CD4-positive, alpha-beta T cell treated with Interferon alpha-2 for 1 hour (primary cell): ENCODE results near the gene TIAM2.
"Not testable (repeated sequence)": the region's sequence is repeated elsewhere in the genome, so short reads cannot be mapped to it uniquely, and the experiment has no call there.

Experiments used
- DNase-seq, 2 donors: peaks; one replicate each; pipeline ENCODE4 v3.0.0-alpha.2; 2020 to 2022

The TIAM2 gene

GRCh38 chr6:154995254-154996015 is at the start of gene TIAM2:
TIAM2 (plus strand) TSS chr6:154995315; CDS start chr6:155129224, 133,909 bp downstream.
- no peak for DNase-seq

- DNase-seq, result peak in 1 of 2 donors; percentile 0
These were observed 44.2 kb upstream of the TIAM2 start for GRCh38 chr6:154950979-154951344.

DNA sequence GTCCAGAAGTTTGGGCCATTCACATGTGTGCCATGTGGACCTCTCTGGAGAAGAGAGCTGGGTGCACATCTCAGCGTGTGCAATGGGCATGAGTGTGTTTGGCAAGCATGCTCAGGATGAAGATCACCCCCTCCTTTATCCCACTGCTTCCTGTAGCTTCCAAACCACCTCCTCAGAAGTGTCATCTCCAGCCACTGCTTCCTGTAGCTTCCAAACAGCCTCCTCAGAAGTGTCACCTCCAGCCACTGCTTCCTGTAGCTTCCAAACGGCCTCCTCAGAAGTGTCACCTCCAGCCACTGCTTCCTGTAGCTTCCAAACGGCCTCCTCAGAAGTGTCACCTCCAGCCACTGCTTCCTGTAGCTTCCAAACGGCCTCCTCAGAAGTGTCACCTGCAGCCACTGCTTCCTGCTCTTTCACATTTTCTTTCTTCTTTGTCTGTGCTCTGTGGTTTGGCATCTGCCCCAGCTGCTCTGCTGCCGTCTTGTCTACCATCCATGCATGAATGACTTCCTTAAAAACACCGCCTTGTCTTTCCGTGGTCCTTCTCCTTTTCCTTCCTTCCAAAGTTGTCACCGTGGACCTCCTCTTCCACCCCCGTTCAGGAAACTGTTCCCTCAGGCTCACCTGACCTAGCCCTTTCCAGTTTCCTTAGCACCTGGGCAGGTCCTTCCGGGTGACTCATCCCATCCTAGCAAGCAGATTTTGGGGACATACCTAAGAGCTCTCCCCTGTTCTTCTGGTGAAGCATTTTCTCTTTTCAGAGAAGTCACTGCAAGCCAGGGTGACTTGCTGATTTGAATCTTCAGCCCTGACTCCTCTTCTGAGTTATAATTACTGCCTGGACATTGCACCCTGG is 43.5 kb upstream of the TIAM2 start:
- DNase-seq, result peak; percentile 9 to 39

- no peak for DNase-seq
These were observed 41.5 kb upstream of the TIAM2 start for GRCh38 chr6:154953644-154954043.

GRCh38 chr6:154954347-154954746 is 40.8 kb upstream of the TIAM2 start:
- DNase-seq, result no peak

- DNase-seq, result no peak
These were observed 38.2 kb upstream of the TIAM2 start for GRCh38 chr6:154956771-154957522.

DNA sequence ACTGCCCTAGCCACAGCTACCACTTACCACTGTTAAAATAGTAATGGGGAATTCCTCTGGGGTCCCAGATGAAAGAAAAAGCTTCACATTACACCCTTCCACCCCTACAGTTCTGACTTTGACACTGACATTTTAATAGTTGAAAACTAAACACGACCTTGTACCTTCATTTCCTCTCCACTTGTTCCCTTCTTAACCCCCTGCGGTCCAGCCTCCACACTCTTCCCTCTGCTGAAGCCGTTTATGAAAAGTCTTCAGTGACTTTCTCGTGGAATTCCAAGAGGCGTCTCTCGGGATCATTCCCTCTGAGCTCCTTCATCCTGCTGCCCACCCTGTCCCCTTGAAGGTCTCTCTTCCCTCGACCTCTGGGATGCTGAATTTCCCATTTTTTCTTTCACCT is 36.6 kb upstream of the TIAM2 start:
- no peak for DNase-seq

GRCh38 chr6:154960299-154960843 is 34.7 kb upstream of the TIAM2 start:
- DNase-seq, result no peak

DNA sequence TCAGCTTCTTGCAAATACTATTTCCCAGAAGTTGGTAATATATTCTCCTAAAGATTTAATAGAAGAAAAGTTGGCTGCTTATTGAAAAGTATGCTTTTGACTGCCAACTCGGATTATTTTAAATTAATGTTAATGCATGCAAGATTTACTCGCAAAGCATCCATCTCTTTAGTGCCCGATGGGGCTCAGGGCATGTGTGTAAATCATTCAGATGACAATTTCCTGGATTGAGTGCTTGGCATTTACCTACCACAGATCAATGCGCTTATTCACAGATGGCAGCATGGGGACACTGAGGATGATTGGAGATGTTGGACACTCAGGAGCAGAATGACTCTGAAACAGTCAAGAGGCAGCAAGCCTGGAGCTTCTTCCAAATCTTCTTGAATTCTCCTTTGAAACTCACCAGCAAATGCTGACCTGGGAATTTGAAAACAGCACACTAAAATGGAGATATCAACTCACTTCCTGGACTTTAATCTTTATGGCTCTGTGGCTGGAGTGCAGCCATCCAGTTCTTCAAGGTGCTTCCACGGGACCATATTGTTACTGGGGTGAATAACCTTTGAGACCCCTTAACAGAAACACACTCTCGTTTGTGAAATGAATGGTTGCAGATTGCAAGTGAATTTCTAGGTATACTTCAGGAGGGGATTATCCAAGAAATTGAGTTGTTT is 34.1 kb upstream of the TIAM2 start:
- DNase-seq, result no peak

GRCh38 chr6:154962753-154963152 is 32.4 kb upstream of the TIAM2 start:
- DNase-seq, result no peak

- DNase-seq, result not testable (repeated sequence)
These were observed 28.9 kb upstream of the TIAM2 start for GRCh38 chr6:154966065-154966770.

GRCh38 chr6:154969796-154970195 is 25.3 kb upstream of the TIAM2 start:
- no peak for DNase-seq

DNA sequence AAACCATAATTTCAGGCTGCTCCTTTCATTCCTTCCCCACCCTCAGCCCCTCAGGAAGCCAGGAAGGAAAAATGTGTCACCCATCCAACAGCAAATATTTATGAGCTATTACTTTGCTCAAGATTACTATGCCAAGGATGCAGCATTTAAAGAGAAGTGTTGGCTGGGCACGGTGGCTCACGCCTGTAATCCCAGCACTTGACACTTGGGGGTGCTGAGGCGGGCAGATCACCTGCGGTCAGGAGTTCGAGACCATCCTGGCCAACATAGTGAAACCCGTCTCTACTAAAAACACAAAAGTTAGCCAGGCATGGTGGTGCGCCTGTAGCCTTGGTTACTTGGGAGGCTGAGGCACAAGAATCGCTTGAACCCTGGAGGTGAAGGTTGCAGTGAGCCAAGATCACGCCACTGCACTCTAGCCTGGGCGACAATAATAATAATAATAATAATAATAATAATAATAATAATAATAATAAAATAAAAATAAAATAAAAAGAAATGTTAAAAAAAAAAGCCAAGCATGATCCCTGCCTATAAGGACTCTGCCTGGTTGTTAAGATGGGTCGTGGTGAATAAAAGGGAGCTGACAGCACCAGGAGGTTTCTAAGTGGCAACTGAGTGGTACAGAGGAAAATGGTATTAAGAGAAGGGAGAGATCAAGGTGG is 20.5 kb upstream of the TIAM2 start:
- DNase-seq, result no peak

GRCh38 chr6:154977588-154977987 is 17.5 kb upstream of the TIAM2 start:
- no peak for DNase-seq

DNA sequence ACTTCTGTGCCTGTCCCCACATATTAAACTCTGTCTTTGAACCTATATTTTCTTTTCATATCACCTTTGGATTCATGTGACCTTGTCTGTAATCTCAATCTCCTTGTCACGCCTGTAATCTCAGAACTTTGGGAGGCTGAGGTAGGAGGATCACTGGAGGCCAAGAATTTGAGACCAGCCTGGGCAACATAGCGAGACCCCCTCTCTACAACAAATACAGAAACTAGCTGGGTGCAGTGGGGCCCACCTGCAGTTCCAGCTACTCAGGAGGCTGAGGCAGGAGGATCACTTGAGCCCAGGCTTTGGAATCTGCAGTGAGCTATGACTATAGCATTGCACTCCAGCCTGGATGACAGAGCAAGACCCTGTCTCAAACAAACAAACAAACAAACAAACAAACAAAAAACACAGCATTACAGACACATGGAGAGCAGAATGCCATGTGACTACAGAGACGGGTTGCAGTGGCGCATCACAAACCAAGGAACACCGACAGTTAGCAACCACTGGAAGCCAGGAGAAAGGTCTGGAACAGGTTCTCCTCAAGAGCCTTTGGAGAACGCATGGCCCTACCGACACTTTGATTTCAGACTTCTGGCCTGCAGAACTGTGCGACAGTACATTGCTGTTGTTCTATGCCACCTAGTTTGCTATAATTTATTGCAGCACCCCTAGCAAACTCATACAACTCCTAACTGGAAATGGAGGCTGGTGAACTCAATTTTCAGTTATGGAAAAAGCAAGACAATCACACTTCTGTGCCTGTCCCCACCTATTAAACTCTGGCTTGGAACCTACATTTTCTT is 14.6 kb upstream of the TIAM2 start:
- DNase-seq, result no peak

- no peak for DNase-seq
These were observed 13.8 kb upstream of the TIAM2 start for GRCh38 chr6:154981079-154981870.

DNA sequence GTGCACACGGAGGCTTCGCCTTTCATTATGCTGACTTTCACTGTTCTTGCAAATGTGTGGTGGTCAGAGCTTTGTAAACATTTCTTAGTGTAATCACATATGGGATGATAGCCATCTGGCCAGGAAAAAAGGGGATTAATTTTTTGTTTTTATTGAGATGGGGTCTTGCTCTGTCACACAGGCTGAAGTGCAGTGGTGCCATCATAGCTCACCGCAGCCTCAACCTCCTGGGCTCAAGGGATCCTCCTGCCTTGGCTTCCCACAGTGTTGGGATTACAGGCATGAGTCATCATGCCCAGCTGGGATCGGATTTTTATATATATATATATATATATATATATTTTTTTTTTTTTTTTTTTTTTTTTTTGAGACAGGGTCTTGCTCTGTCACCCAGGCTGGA is 11.0 kb upstream of the TIAM2 start:
- no peak for DNase-seq

DNA sequence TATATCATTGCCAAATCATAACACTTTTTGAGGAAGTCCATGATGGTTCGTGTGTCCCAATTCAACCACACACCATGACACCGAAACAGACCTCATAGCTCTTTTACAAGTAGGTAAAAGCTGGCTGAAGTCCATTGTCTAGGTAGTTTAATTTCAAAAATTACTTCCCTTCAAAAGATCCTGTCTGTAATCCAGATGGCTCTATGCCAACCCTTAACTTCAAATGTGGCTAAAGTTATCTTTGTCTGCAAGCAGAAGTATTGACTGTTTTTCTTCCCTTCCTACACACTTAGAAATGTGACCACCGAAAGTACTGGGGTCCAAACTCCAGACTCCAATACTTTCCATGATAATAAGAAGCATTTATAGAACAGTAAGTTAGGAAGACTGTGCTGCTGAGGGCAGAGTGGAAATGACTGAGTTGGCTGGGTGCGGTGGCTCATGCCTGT is 8.3 kb upstream of the TIAM2 start:
- no peak for DNase-seq

GRCh38 chr6:154989448-154989847 is 5.7 kb upstream of the TIAM2 start:
- DNase-seq, result no peak
